T-helper 1 cell treated with Interleukin-12 subunit alpha and Interleukin-12 subunit beta and Interleukin-4 antibody, amounts not matched to agents 30 μg/mL and 1 μg/mL, for 36 hours (primary cell): ENCODE results near the gene DRGX.

Experiments
- H3K27ac Mint-ChIP-seq: one replicate; pipeline ENCODE4 v1.8.0; 2021; ENCODE audit warnings: mild to moderate bottlenecking, mixed read lengths
- H3K27me3 Mint-ChIP-seq: one replicate; pipeline ENCODE4 v1.8.0; 2021; ENCODE audit warnings: low read depth, mixed read lengths
- H3K36me3 Mint-ChIP-seq: one replicate; pipeline ENCODE4 v1.8.0; 2021; ENCODE audit warnings: low read depth, mixed read lengths
- H3K4me1 Mint-ChIP-seq: one replicate; pipeline ENCODE4 v1.8.0; 2021; ENCODE audit warnings: low read depth, mixed read lengths
- H3K4me3 Mint-ChIP-seq: one replicate; pipeline ENCODE4 v1.8.0; 2021; ENCODE audit warnings: mild to moderate bottlenecking, moderate library complexity, mixed read lengths
- H3K9me3 Mint-ChIP-seq: one replicate; pipeline ENCODE4 v1.8.0; 2021; ENCODE audit warnings: mixed read lengths

DRGX gene

DNA sequence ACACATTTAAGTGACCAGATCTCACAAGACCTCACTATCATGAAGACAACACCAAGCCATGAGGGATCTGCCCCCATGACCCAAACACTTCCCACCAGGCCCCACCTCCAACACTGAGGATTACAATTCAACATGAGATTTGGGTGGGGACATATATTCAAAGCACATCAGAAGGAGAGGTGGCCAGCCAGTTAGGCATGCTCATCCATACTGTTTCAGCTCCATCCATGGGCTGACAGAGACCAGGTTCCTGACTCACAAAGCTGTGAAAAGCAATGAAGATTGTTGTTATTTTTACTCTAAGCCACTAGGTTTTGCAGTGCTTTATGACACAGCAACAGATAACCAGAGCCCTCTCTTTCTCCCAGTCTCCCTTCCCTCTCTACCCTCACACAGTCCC lies 60.9 kb downstream of the DRGX start:
- H3K4me3 Mint-ChIP-seq = no peak overlapping the region
- H3K36me3 Mint-ChIP-seq = peaks cover 2% of the 10 kb centered on the region
- no peaks in the 10 kb centered on the region for H3K27me3 Mint-ChIP-seq
- H3K9me3 Mint-ChIP-seq = peaks cover 28% of the 10 kb centered on the region
- peaks cover 6% of the 10 kb centered on the region for H3K4me1 Mint-ChIP-seq
- H3K27ac Mint-ChIP-seq = no peak overlapping the region

DNA sequence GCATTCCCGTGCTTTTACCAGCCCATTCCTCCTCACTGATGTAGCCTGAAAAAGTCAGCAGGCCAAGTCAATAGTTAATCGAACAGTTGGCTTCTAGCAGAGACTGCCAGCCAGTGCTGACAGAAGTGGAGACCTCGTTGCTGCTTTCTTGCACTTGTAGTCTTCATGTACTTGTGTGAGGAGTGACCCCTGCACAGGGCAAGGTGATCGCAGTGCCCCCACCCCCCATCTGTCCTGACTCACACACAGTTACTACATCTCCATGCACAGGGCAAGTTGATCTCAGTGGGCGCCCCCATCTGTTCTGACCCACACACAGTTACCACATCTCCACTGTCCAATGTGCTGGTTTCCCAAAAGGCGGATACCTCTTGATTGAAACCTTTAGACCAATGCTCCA lies 62.7 kb downstream of the DRGX start:
- no peaks in the 10 kb centered on the region for H3K27me3 Mint-ChIP-seq
- peaks cover 6% of the 10 kb centered on the region for H3K4me1 Mint-ChIP-seq
- peaks cover 2% of the 10 kb centered on the region for H3K36me3 Mint-ChIP-seq
- H3K9me3 Mint-ChIP-seq = peaks cover 28% of the 10 kb centered on the region
- no peak overlapping the region for H3K27ac Mint-ChIP-seq
- no peak overlapping the region for H3K4me3 Mint-ChIP-seq

DNA sequence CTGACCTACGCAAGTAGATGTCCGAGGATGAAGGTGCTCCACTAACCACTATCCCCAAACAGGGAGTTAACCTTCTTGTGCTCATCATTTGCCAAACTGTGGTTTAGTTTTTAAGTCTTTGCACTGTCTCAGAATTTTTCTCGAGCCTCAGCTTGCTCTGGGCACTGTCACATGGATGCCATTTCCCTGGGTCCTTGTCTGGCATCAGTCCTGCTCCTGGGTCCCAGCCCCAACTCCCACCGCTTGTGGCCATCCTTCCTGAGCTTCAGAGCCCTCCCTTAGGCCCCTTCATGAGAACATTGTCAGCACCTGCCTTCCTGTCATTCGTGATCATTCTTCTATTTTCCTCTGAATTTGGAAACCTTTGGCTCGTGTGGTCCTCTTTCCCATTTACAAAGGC lies 63.1 kb downstream of the DRGX start:
- peaks cover 6% of the 10 kb centered on the region for H3K4me1 Mint-ChIP-seq
- peaks cover 2% of the 10 kb centered on the region for H3K36me3 Mint-ChIP-seq
- H3K9me3 Mint-ChIP-seq = peaks cover 28% of the 10 kb centered on the region
- no peaks in the 10 kb centered on the region for H3K27me3 Mint-ChIP-seq
- H3K27ac Mint-ChIP-seq = no peak overlapping the region
- H3K4me3 Mint-ChIP-seq = no peak overlapping the region

DNA sequence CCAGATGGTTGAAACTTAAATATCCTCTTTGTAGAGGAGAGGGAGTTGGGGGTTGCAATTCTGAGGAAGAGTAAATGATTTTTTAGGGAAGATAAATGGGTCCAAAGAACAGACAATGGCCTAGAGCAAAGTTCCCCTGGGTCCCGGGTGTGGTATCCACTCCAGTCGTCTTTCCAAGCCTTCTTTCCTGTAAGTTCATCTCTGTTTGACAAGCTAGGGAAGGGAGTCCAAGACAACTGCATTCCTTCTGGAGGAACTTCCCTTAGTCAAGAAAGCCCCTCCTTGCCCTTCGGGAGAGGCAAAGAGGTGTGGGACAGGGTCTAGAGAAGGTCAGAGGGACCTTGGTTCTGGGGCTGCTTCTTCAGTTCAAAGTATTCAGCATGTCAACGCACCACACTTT lies 63.6 kb downstream of the DRGX start:
- H3K9me3 Mint-ChIP-seq = peaks cover 28% of the 10 kb centered on the region
- H3K27me3 Mint-ChIP-seq = no peaks in the 10 kb centered on the region
- no peak overlapping the region for H3K4me3 Mint-ChIP-seq
- H3K36me3 Mint-ChIP-seq = peaks cover 2% of the 10 kb centered on the region
- H3K27ac Mint-ChIP-seq = no peak overlapping the region
- peaks cover 6% of the 10 kb centered on the region for H3K4me1 Mint-ChIP-seq

DNA sequence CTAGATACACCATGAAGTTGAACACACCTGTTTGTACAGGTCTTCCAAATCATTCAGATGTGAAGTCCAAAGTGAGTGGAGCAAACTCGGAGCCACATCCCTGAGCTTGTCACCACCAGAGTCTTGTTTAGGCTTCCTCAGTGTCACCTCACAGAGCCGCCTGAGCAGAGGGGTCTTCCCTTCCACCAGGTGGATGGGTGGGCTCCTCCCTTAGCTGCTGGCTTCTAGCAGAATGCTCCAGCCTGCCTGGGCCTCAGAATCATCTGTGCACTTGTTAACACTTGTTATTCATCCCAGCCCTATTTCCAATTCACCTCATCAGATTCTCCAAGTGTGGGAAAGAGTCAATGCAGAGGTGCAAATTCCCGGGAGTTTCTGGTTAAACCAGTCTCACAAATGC lies 64.5 kb downstream of the DRGX start:
- Mint-ChIP-seq H3K9me3 (peaks cover 28% of the 10 kb centered on the region), H3K4me3 (no peak overlapping the region), H3K27ac (no peak overlapping the region), H3K27me3 (no peaks in the 10 kb centered on the region), H3K4me1 (peaks cover 6% of the 10 kb centered on the region), H3K36me3 (peaks cover 2% of the 10 kb centered on the region)

DNA sequence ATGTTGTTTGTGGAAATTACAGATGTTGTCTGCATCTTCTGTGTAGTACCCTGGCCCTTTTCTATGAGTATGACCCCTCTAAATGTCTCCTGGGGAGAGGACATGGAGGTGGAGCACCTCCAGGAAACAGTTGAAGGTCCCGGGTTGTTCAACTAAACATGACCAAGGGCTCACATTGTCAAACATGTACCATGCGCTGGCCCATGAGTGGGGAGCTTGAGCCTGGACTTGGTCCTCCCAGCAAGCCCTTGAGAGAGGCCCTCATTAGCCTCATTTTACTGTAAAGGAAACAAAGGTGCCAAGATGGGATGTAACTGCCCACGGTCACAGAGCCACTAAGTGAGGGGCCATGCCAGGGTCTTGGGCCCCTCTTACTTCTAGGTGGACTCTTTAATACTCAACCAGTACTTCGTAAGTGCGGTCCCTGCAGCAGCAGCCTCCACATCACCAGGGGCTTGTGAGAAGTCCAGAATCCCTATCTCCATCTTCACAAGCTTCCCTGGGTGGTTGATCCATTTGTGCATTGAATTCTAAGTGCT lies 65.7 kb downstream of the DRGX start:
- H3K27ac Mint-ChIP-seq = no peak overlapping the region
- H3K4me3 Mint-ChIP-seq = no peak overlapping the region
- peaks cover under 1% of the 10 kb centered on the region for H3K36me3 Mint-ChIP-seq
- peaks cover 17% of the 10 kb centered on the region for H3K9me3 Mint-ChIP-seq
- no peaks in the 10 kb centered on the region for H3K27me3 Mint-ChIP-seq
- H3K4me1 Mint-ChIP-seq = peaks cover under 1% of the 10 kb centered on the region

DNA sequence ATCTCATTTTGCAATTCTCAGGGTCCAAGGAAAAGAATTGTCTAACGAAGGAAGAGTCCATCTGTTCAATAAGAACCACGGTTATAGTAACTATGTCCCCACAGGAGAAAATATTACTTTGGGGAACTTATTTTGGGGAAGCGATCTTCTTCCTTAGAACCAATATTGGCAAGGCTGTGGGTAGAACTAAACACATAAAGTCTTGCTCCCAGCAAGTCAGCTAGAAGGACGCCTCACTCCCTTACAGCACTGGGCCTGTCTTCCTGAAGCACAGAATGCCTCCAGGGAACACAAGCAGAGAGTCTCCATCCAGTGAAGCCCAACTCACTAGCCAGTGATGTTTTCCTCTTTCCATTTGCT lies 66.8 kb downstream of the DRGX start:
- Mint-ChIP-seq H3K4me1 (no peaks in the 10 kb centered on the region), H3K36me3 (no peaks in the 10 kb centered on the region), H3K4me3 (no peak overlapping the region), H3K27me3 (no peaks in the 10 kb centered on the region), H3K27ac (no peak overlapping the region), H3K9me3 (peaks cover 7% of the 10 kb centered on the region)

DNA sequence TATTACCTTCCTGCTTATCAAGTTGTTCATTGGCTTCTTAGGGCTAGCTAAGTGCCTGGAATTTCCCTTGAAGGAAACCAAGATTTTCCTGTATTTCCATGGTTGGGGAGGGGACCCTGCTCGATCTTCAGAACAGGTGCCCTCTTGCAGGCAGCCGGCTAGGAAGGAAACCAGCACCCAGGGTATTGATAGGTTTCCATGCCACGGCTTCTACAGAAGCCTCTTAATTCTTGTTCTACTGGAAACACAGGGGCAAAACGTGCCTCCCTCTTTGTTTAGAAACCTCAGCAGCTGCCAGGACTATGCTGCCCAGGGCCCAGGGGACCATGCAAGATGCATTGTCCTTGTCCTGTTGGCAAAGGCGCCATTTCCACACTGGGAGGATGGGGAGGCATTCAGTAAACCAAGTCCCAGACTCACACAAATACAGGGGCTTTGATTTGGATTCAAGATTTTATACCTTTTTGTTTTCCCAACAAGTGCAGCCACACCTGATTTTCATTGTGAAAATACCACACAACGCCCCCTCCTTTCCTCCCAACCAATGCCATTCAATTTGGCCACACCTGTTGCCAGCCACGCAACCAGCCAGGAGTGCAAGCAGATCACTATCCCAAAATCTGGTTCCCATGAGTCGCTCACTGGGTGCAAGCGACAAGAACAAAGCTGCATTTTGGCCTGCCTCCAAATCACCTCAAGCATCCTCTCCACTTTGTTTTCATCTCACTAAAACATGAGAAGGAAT lies 67.3 kb downstream of the DRGX start:
- H3K4me3 Mint-ChIP-seq = no peak overlapping the region
- no peaks in the 10 kb centered on the region for H3K27me3 Mint-ChIP-seq
- H3K9me3 Mint-ChIP-seq = peaks cover 1% of the 10 kb centered on the region
- H3K4me1 Mint-ChIP-seq = no peaks in the 10 kb centered on the region
- no peak overlapping the region for H3K27ac Mint-ChIP-seq
- no peaks in the 10 kb centered on the region for H3K36me3 Mint-ChIP-seq

DNA sequence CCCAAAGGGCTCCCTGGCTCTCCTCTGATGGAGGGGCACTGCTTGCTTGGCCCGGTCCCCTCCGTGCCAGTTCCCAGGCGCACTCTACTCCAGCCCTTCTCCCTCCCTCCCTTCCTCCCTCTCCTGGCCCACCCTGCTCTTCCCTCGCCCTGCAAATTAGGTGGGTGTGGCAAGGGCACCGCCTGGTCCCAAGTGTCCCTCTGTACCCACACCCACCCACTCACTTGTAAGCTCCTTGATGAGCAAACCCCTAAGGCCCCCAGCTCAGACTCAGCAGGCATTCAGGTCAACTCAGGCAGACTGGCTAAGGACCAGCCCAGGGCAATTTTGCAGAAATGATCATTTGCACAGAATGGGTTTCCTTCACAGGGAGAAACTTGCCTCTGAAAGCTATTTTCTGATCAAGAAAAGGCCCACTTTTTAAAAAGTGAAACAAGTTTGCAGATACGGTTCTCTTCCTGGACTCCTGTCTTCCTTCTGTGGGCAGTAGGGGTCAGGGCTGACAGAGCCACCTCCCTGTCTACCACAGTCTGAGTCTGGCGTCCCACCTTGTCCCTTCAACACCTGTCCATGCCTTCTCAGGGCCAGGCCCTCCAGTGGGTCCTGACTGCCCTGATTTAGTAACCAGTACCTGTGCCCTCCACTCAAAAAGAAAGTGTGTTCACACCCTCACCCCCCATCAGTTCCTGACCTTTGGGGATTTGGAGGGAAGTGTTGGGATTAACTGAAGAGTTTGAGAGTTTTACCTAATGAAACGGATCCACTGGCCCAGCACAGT lies 68.7 kb downstream of the DRGX start:
- Mint-ChIP-seq H3K36me3 (no peaks in the 10 kb centered on the region), H3K27me3 (no peaks in the 10 kb centered on the region), H3K27ac (no peak overlapping the region), H3K4me1 (no peaks in the 10 kb centered on the region), H3K9me3 (no peaks in the 10 kb centered on the region), H3K4me3 (no peak overlapping the region)

DNA sequence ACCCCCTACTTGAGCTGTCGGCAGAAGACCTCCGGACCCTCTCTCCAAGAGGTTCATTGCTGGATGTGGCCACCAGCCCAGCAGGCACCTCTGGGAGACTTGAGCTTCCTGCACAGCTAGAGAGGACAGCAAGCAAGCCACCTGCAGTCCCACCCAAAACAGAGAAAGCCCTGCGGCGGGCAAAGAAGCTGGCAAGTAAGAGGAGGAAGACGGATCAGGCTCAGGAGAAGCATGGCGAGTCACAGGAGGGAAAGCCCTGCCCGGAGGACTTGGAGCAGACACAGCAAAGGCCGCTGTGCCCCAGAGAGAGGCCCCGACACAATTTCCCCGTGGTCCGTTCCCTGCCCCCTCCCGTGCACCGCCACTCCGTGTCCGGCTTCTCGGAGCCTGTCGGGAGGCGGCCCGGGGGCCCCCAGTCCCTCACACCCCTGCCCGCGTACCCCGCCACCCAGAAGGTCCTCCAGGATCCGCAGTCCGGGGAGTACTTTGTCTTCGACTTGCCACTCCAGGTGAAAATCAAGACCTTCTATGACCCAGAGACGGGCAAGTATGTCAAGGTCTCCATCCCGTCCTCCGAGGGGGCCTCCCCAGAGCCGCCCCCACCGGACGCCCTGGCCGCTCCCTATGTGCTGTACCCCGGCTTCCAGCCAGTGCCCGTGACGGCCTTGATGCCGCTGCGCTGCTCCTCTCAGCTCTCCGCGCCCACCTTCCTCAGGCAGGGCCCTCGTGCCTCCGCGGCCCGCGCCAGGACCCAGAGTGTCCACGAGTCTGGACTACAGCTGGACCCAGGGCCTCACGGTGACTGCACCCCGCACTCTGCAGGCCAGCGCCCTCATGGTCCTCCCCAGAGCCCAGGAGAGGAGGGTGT lies 69.7 kb downstream of the DRGX start:
- Mint-ChIP-seq H3K27me3 (no peaks in the 10 kb centered on the region), H3K27ac (no peak overlapping the region), H3K4me1 (no peaks in the 10 kb centered on the region), H3K4me3 (no peak overlapping the region), H3K36me3 (no peaks in the 10 kb centered on the region), H3K9me3 (no peaks in the 10 kb centered on the region)

DNA sequence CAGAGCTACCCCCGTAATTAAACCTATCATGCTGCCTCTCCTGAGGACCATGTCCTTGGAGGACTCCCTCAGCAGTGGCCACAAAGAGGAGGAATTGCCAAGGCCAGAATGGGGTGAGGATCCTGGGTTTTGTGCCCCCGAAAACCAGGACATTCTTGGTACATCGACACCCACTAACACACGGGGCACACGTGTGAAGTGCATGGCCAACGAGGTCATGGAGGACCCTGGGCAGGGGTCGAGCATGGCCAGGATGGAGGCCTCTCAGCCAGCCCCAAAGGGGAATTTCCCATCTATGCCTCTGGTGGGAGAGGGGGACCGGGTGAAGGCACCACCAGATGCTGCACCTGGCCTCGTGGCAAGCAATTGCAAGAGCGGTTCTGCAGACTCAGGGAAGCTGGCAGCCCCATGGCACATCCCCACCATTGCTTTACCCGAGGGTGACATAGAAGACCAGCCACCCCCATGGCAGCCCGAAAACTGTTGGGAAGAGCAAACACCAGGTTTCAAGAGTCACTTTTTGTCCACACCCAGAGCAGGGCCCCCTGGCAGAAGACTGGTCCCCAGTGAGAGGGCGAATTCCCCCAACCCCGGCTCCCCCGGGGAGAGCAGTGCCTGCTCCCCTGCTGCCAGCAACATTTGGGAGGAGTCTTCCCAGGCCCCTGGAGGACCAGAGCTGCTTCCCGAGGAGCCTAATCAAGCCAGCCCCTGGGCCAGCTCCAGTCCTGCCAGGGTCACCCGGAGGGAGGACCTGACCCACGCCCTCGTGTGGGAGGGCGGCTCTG lies 70.6 kb downstream of the DRGX start:
- Mint-ChIP-seq H3K4me1 (no peaks in the 10 kb centered on the region), H3K27me3 (no peaks in the 10 kb centered on the region), H3K36me3 (no peaks in the 10 kb centered on the region), H3K27ac (no peak overlapping the region), H3K4me3 (no peak overlapping the region), H3K9me3 (no peaks in the 10 kb centered on the region)

DNA sequence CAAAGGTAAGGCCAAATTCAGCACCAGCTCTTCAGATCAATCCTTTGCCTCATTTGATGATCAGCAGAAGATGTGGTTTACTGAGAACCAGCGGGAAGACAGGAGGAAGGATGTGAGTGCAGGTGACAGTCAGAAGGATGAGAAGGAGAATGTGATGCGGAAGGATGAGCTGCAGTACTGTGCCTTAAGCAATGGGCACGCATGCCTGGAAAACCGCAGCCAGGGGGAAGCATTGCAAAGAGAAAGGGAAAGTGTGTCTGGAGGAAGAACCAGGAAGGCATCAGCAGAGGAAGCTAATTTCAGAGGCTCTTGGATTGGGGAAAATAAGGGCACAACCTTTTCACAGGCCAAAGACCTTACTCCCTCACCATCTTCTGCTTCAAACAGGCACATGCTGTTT lies 71.2 kb downstream of the DRGX start:
- Mint-ChIP-seq H3K4me1 (no peaks in the 10 kb centered on the region), H3K27me3 (no peaks in the 10 kb centered on the region), H3K9me3 (no peaks in the 10 kb centered on the region), H3K36me3 (no peaks in the 10 kb centered on the region), H3K4me3 (no peak overlapping the region), H3K27ac (no peak overlapping the region)

DNA sequence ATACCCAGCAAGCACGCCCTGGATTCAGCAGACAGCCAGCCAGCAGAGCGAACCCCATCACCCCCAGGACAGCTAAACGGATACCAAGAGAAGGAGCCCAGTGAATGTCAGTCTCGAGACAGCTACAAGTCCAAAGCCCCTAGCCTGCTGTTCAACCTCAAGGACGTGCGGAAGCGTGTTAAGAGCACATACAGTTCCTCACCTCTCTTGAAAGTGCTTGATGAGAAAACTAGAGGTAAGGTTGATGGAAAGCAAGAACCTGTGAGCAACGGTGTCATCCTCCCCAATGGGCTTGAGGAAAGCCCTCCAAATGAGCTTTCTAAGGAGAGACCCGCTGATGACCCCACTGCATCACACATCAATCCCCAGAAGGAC lies 72.0 kb downstream of the DRGX start:
- H3K9me3 Mint-ChIP-seq = no peaks in the 10 kb centered on the region
- H3K27ac Mint-ChIP-seq = no peak overlapping the region
- no peaks in the 10 kb centered on the region for H3K36me3 Mint-ChIP-seq
- no peaks in the 10 kb centered on the region for H3K27me3 Mint-ChIP-seq
- H3K4me1 Mint-ChIP-seq = no peaks in the 10 kb centered on the region
- H3K4me3 Mint-ChIP-seq = no peak overlapping the region
